Neural cell (in vitro differentiated cells): ENCODE measurements around the gene WSB1. TPM values are rescaled to one million over a fixed set of nuclear protein-coding genes. Genes with fewer than 3 reads are reported as not detected.

Source experiments
- H2AFZ ChIP-seq: fragments of 200-600, 300-800 bp; sonication (generic), shearing (Covaris generic); 2 replicates; pipeline ENCODE4 v1.6.0; 2014; ENCODE audit warnings: low read depth, mild to moderate bottlenecking, antibody characterized with exemption, low read length, moderate library complexity
- H3F3A ChIP-seq: fragments of 200-600 bp; shearing (Covaris generic); 2 replicates; pipeline ENCODE4 v1.6.1; 2016; ENCODE audit warnings: mild to moderate bottlenecking, moderate library complexity, mixed read lengths, antibody characterized with exemption, low read length; ENCODE audit not compliant: insufficient read depth, poor library complexity, severe bottlenecking
- H3K27ac ChIP-seq: fragments of 200-600, 300-800 bp; sonication (generic), shearing (Covaris generic); 2 replicates; pipeline ENCODE4 v1.5.1; 2014; ENCODE audit warnings: mild to moderate bottlenecking, low read length, moderate library complexity
- H3K27me3 ChIP-seq: fragments of 300-800, 200-600 bp; sonication (generic), shearing (Covaris generic); 2 replicates; pipeline ENCODE4 v1.6.0; 2014; ENCODE audit warnings: mild to moderate bottlenecking, low read depth, low read length, moderate library complexity; ENCODE audit not compliant: insufficient read depth
- H3K36me3 ChIP-seq: fragments of 300-800, 200-600 bp; sonication (generic), shearing (Covaris generic); 2 replicates; pipeline ENCODE4 v1.5.1; 2014; ENCODE audit warnings: mild to moderate bottlenecking, antibody characterized with exemption, low read length, moderate library complexity; ENCODE audit not compliant: insufficient read depth
- H3K4me2 ChIP-seq: fragments of 300-800, 200-600 bp; sonication (generic), shearing (Covaris generic); 2 replicates; pipeline ENCODE4 v1.6.0; 2014; ENCODE audit warnings: mild to moderate bottlenecking, low read length
- H3K4me3 ChIP-seq: fragments of 300-800, 200-600 bp; sonication (generic), shearing (Covaris generic); 2 replicates; pipeline ENCODE4 v1.5.1; 2014; ENCODE audit warnings: mild to moderate bottlenecking, low read length, moderate library complexity
- H3K79me2 ChIP-seq: fragments of 200-600 bp; shearing (Covaris generic); replicated peaks from 2 replicates; pipeline ENCODE4 v1.6.0; 2014; ENCODE audit warnings: mild to moderate bottlenecking, low read length, moderate library complexity; ENCODE audit not compliant: insufficient read depth
- H3K9ac ChIP-seq: fragments of 300-800, 200-600 bp; sonication (generic), shearing (Covaris generic); 2 replicates; pipeline ENCODE4 v1.6.1; 2016; ENCODE audit warnings: mild to moderate bottlenecking, low read length, mixed read lengths
- H3K9me2 ChIP-seq: fragments of 200-600 bp; shearing (Covaris generic); 2 replicates; pipeline ENCODE4 v1.6.1; 2016; ENCODE audit warnings: mild to moderate bottlenecking, low read length, mixed read lengths; ENCODE audit not compliant: insufficient read depth
- H3K9me3 ChIP-seq: fragments of 200-600, 300-800 bp; sonication (generic), shearing (Covaris generic); 2 replicates; pipeline ENCODE4 v1.6.1; 2016; ENCODE audit warnings: mild to moderate bottlenecking, mixed run types, low read length, moderate library complexity, mixed read lengths
- H4K20me1 ChIP-seq: fragments of 200-600 bp; shearing (Covaris generic); 2 replicates; pipeline ENCODE4 v1.6.1; 2016; ENCODE audit warnings: mild to moderate bottlenecking, mixed run types; ENCODE audit not compliant: insufficient read depth
- CTCF ChIP-seq: fragments of 450-650 bp; IDR thresholded peaks from 2 replicates; pipeline ENCODE4 v1.5.1; 2014; ENCODE audit warnings: antibody characterized with exemption, mild to moderate bottlenecking, moderate library complexity; ENCODE audit not compliant: poor library complexity, severe bottlenecking
- EP300 ChIP-seq: fragments of 450-650 bp; conservative IDR thresholded peaks from 2 replicates; pipeline ENCODE4 v1.6.1; 2014; ENCODE audit warnings: antibody characterized with exemption, mild to moderate bottlenecking, moderate library complexity; ENCODE audit not compliant: poor library complexity, severe bottlenecking
- EZH2 ChIP-seq: fragments of 200-600, 300-800 bp; shearing (Covaris generic), sonication (generic); IDR thresholded peaks from 2 replicates; pipeline ENCODE4 v1.6.1; 2014; ENCODE audit warnings: antibody characterized with exemption, low read length, borderline replicate concordance, mild to moderate bottlenecking; ENCODE audit not compliant: insufficient read depth, poor library complexity, severe bottlenecking
- MXI1 ChIP-seq: fragments of 450-650 bp; conservative IDR thresholded peaks from 2 replicates; pipeline ENCODE4 v1.6.1; 2014; ENCODE audit warnings: antibody characterized with exemption, mild to moderate bottlenecking; ENCODE audit not compliant: poor library complexity, severe bottlenecking
- POLR2AphosphoS5 ChIP-seq: IDR thresholded peaks from 2 replicates; pipeline ENCODE4 v1.6.1; 2012
- RAD21 ChIP-seq: fragments of 450-650 bp; conservative IDR thresholded peaks from 2 replicates; pipeline ENCODE4 v1.6.1; 2014; ENCODE audit warnings: antibody characterized with exemption, mild to moderate bottlenecking, moderate library complexity
- SMC3 ChIP-seq: fragments of 450-650 bp; conservative IDR thresholded peaks from 2 replicates; pipeline ENCODE4 v1.6.1; 2014; ENCODE audit warnings: antibody characterized with exemption, mild to moderate bottlenecking, moderate library complexity; ENCODE audit not compliant: poor library complexity
- TAF1 ChIP-seq: IDR thresholded peaks from 2 replicates; pipeline ENCODE4 v1.6.1; 2012; ENCODE audit warnings: low read depth
- polyA plus RNA-seq: library from polyadenylated mRNA; depleted of rRNA; stranded (reverse); fragments of >200 nt; gene quantifications from 2 replicates; pipeline ENCODE4 v1.2.3, GENCODE V29; 2014
- TF ChIP-seq, protein P1 (sequence below): IDR thresholded peaks from 2 replicates; pipeline ENCODE4 v1.6.1; 2012; ENCODE audit warnings: borderline replicate concordance

WSB1 gene
- polyA plus RNA-seq, 1 donor from 2014 or later, result 1,828 TPM

- no peak for TF ChIP-seq EZH2
- TF ChIP-seq, protein P1, sequence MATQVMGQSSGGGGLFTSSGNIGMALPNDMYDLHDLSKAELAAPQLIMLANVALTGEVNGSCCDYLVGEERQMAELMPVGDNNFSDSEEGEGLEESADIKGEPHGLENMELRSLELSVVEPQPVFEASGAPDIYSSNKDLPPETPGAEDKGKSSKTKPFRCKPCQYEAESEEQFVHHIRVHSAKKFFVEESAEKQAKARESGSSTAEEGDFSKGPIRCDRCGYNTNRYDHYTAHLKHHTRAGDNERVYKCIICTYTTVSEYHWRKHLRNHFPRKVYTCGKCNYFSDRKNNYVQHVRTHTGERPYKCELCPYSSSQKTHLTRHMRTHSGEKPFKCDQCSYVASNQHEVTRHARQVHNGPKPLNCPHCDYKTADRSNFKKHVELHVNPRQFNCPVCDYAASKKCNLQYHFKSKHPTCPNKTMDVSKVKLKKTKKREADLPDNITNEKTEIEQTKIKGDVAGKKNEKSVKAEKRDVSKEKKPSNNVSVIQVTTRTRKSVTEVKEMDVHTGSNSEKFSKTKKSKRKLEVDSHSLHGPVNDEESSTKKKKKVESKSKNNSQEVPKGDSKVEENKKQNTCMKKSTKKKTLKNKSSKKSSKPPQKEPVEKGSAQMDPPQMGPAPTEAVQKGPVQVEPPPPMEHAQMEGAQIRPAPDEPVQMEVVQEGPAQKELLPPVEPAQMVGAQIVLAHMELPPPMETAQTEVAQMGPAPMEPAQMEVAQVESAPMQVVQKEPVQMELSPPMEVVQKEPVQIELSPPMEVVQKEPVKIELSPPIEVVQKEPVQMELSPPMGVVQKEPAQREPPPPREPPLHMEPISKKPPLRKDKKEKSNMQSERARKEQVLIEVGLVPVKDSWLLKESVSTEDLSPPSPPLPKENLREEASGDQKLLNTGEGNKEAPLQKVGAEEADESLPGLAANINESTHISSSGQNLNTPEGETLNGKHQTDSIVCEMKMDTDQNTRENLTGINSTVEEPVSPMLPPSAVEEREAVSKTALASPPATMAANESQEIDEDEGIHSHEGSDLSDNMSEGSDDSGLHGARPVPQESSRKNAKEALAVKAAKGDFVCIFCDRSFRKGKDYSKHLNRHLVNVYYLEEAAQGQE, result no peak
- TF ChIP-seq POLR2AphosphoS5, result no peak
- no peak for TF ChIP-seq EP300
- no peak for TF ChIP-seq TAF1
- TF ChIP-seq CTCF, result no peak
- no peak for TF ChIP-seq MXI1
- Histone ChIP-seq H3K4me3 (no peak overlapping the region), H3K9ac (no peak overlapping the region), H3K79me2 (peaks cover 12% of the 10 kb centered on the region), H3F3A (no peaks in the 10 kb centered on the region), H3K27me3 (no peaks in the 10 kb centered on the region), H3K9me3 (no peaks in the 10 kb centered on the region), H3K27ac (no peak overlapping the region), H2AFZ (no peak overlapping the region), H4K20me1 (no peaks in the 10 kb centered on the region), H3K36me3 (no peaks in the 10 kb centered on the region), H3K9me2 (no peaks in the 10 kb centered on the region), H3K4me2 (no peak overlapping the region)
Observed at GRCh38 chr17:27290916-27291598, 2.9 kb upstream of the WSB1 start.

- Histone ChIP-seq H3K27me3 (no peaks in the 10 kb centered on the region), H3K36me3 (no peaks in the 10 kb centered on the region), H2AFZ (peak overlapping the region; percentile 71), H3K79me2 (peaks cover 36% of the 10 kb centered on the region), H3K4me3 (peak overlapping the region; percentile 89), H3F3A (no peaks in the 10 kb centered on the region), H3K9me3 (no peaks in the 10 kb centered on the region), H3K9me2 (no peaks in the 10 kb centered on the region), H3K9ac (peak overlapping the region; percentile 99), H4K20me1 (no peaks in the 10 kb centered on the region), H3K27ac (peak overlapping the region; percentile 98), H3K4me2 (peak overlapping the region; percentile 58)
- TF ChIP-seq RAD21 (no peak), MXI1 (no peak), EP300 (no peak), SMC3 (no peak), EZH2 (no peak), CTCF (no peak), TAF1 (no peak), POLR2AphosphoS5 (no peak)
- TF ChIP-seq, protein P1, result no peak
Observed at GRCh38 chr17:27293359-27293897, 486 bp upstream of the WSB1 start.
